ENCODE data around the gene GLP2R. TPM values are rescaled to one million over a fixed set of nuclear protein-coding genes. Genes with fewer than 3 reads are reported as not detected.

The GLP2R gene
- polyA plus RNA-seq, 1 of the 3 experiments (the other 2 are of a cell fraction) = not detected

GRCh38 chr17:9880582-9880999, 54.9 kb downstream of the GLP2R start (continued):
- no peak for TF ChIP-seq EP300 (IDR thresholded peaks at IDR 0.05; ENCODE audit: borderline replicate concordance in 1 of 2, low read depth in 1 of 2, low read length in 1 of 2)

- Histone ChIP-seq H3K4me3 (ENCODE audit: low read depth in 2 of 2, low read length in 1 of 2) (no peak overlapping the region), H2AFZ (ENCODE audit: low read depth) (no peak overlapping the region), H3K9me3 (peaks cover 10% of the 10 kb centered on the region; the same call in 1 of the 2 replicates), H4K20me1 (ENCODE audit: insufficient read depth) (no peaks in the 10 kb centered on the region), H3K27ac (ENCODE audit: low read depth in 2 of 2, low read length in 1 of 2) (no peak overlapping the region), H3K79me2 (ENCODE audit: insufficient read depth) (no peaks in the 10 kb centered on the region), H3K27me3 (ENCODE audit: insufficient read depth) (no peaks in the 10 kb centered on the region; the same call in 1 of the 2 replicates), H3K9me2 (no peaks in the 10 kb centered on the region), H3K36me3 (replicated peaks in 1 of 2; ENCODE audit: control insufficient read depth in 1 of 2, insufficient read depth in 2 of 2, low read length in 1 of 2) (no peaks in the 10 kb centered on the region), H3F3A (replicated peaks; ENCODE audit: insufficient read depth) (no peaks in the 10 kb centered on the region), H3K4me2 (no peak overlapping the region), H3K4me1 (ENCODE audit: control insufficient read depth in 1 of 2, insufficient read depth in 2 of 2, low read depth in 1 of 2, low read length in 1 of 2) (no peaks in the 10 kb centered on the region), H3K9ac (no peak overlapping the region)
- no peak for TF ChIP-seq YY1 (IDR thresholded peaks at IDR 0.05; ENCODE audit: low read depth)
- no peak for TF ChIP-seq NFIC (IDR thresholded peaks at IDR 0.05; ENCODE audit: borderline replicate concordance)
- TF ChIP-seq TEAD4 (IDR thresholded peaks at IDR 0.05; ENCODE audit: borderline replicate concordance, insufficient read depth) = no peak
- no peak for TF ChIP-seq MXI1 (IDR thresholded peaks at IDR 0.05; ENCODE audit: low read depth, low read length)
- TF ChIP-seq REST (IDR thresholded peaks at IDR 0.05; ENCODE audit: low read depth, low read length) = no peak
- no peak for TF ChIP-seq JUND (IDR thresholded peaks at IDR 0.05)
- TF ChIP-seq RFX5 (IDR thresholded peaks at IDR 0.05; ENCODE audit: low read length) = no peak
- ChIA-PET CTCF (interaction anchor here (1.1 kb wide), 1 partner anchor 8 kb away, joined by 3 read pairs; no protein-coding TSS in a partner anchor), POLR2A (no interaction called here)
- no peak for DNase-seq
Measured at GRCh38 chr17:9883451-9883850, 57.7 kb downstream of the GLP2R start.

GRCh38 chr17:9886141-9886930, 60.6 kb downstream of the GLP2R start:
- Histone ChIP-seq H3K27ac (ENCODE audit: low read depth in 2 of 2, low read length in 1 of 2) (no peak overlapping the region), H3K4me1 (ENCODE audit: control insufficient read depth in 1 of 2, insufficient read depth in 2 of 2, low read depth in 1 of 2, low read length in 1 of 2) (no peaks in the 10 kb centered on the region), H3F3A (replicated peaks; ENCODE audit: insufficient read depth) (no peaks in the 10 kb centered on the region), H3K79me2 (ENCODE audit: insufficient read depth) (no peaks in the 10 kb centered on the region), H3K9me2 (no peaks in the 10 kb centered on the region), H3K9me3 (peaks cover 10% of the 10 kb centered on the region; the same call in 1 of the 2 replicates), H3K9ac (no peak overlapping the region), H3K4me3 (ENCODE audit: low read depth in 2 of 2, low read length in 1 of 2) (no peak overlapping the region), H3K36me3 (replicated peaks in 1 of 2; ENCODE audit: control insufficient read depth in 1 of 2, insufficient read depth in 2 of 2, low read length in 1 of 2) (no peaks in the 10 kb centered on the region), H3K27me3 (ENCODE audit: insufficient read depth) (no peaks in the 10 kb centered on the region), H2AFZ (ENCODE audit: low read depth) (no peak overlapping the region), H4K20me1 (ENCODE audit: insufficient read depth) (no peaks in the 10 kb centered on the region), H3K4me2 (no peak overlapping the region)
- 13% methylated on average over 5 of the region's 5 CpGs for WGBS (ENCODE audit: low lambda C conversion rate)
- no peak for DNase-seq
- ChIA-PET CTCF (no interaction called here), POLR2A (no interaction called here)
- TF ChIP-seq ELF1 (IDR thresholded peaks at IDR 0.05) (no peak), RCOR1 (IDR thresholded peaks at IDR 0.05; ENCODE audit: low read length) (no peak), POLR2AphosphoS5 (IDR thresholded peaks at IDR 0.05; ENCODE audit: low read depth, low read length) (no peak), SMC3 (IDR thresholded peaks at IDR 0.05; ENCODE audit: low read depth, low read length) (no peak)
